Fibroblast of lung (primary cell): ENCODE results near the gene GTSF1L. TPM values are rescaled to one million over a fixed set of nuclear protein-coding genes. Genes with fewer than 3 reads are reported as not detected.

Experiments used
- DNase-seq, 2 donors: peaks; one replicate each; pipeline versions ENCODE4 v3.0.0 to v3.0.0-alpha.2; 2010; ENCODE audit warnings: low read depth in 2 of 2
- H2AFZ ChIP-seq: 2 replicates; pipeline ENCODE4 v1.5.1; 2012; ENCODE audit warnings: low read length, control low read depth, inconsistent platforms
- H3K27ac ChIP-seq: 2 replicates; pipeline ENCODE4 v1.5.1; 2011; ENCODE audit warnings: low read length, control low read depth; ENCODE audit not compliant: insufficient read depth
- H3K27me3 ChIP-seq: 2 replicates; pipeline ENCODE4 v1.5.1; 2011; ENCODE audit warnings: mild to moderate bottlenecking, low read length; ENCODE audit not compliant: control insufficient read depth, insufficient read depth
- H3K36me3 ChIP-seq: 2 replicates; pipeline ENCODE4 v1.5.1; 2011; ENCODE audit warnings: low read length; ENCODE audit not compliant: control insufficient read depth, insufficient read depth
- H3K4me1 ChIP-seq: 2 replicates; pipeline ENCODE4 v1.5.1; 2011; ENCODE audit warnings: low read length; ENCODE audit not compliant: control insufficient read depth, insufficient read depth; ENCODE audit errors: extremely low read depth
- H3K4me2 ChIP-seq: 2 replicates; pipeline ENCODE4 v1.5.1; 2011; ENCODE audit warnings: low read length, control low read depth; ENCODE audit not compliant: insufficient read depth; ENCODE audit errors: extremely low read depth
- H3K4me3 ChIP-seq, 4 experiments: fragments of 200-600 bp in 1 of 4; sonication (generic) in 1 of 4; replicated peaks in 1 of 4; 2 replicates each; pipeline ENCODE4 v1.5.1; 2011 to 2016; ENCODE audit warnings: low read length in 4 of 4, low read depth in 3 of 4, mild to moderate bottlenecking in 3 of 4, control low read depth in 2 of 4, inconsistent platforms in 1 of 4, mixed read lengths in 1 of 4; ENCODE audit not compliant: insufficient read depth in 1 of 4; ENCODE audit errors: control extremely low read depth in 1 of 4
- H3K79me2 ChIP-seq: 2 replicates; pipeline ENCODE4 v1.5.1; 2012; ENCODE audit warnings: mild to moderate bottlenecking, low read length, inconsistent platforms; ENCODE audit not compliant: control insufficient read depth, insufficient read depth
- H3K9ac ChIP-seq: 2 replicates; pipeline ENCODE4 v1.5.1; 2011; ENCODE audit warnings: mild to moderate bottlenecking, low read length, control low read depth; ENCODE audit not compliant: insufficient read depth
- H3K9me3 ChIP-seq: 2 replicates; pipeline ENCODE4 v1.5.1; 2012; ENCODE audit warnings: low read depth, low read length; ENCODE audit not compliant: control insufficient read depth, insufficient read depth
- H4K20me1 ChIP-seq: 2 replicates; pipeline ENCODE4 v1.5.1; 2011; ENCODE audit warnings: low read length; ENCODE audit not compliant: control insufficient read depth, insufficient read depth; ENCODE audit errors: extremely low read depth
- EZH2 ChIP-seq: IDR thresholded peaks from 2 replicates; pipeline ENCODE4 v1.5.1; 2012; ENCODE audit warnings: low read length, control low read depth, mild to moderate bottlenecking; ENCODE audit errors: missing control alignments
- polyA plus RNA-seq, 2 donors: library from polyadenylated mRNA; depleted of rRNA in 1 of 2; stranded (reverse) in 1 of 2; unstranded in 1 of 2; fragments of >200 nt; gene quantifications; 2 replicates each; pipeline ENCODE4 v1.2.1, GENCODE V29; 2011 to 2012; ENCODE audit warnings: missing spikeins in 1 of 2
- total RNA-seq: library from RNA; depleted of rRNA; stranded (reverse); fragments of >200 nt; gene quantifications from 2 replicates; pipeline ENCODE4 v1.2.1, GENCODE V29; 2014
- TF ChIP-seq, protein P1 (sequence below), 2 donors: IDR thresholded peaks in 1 of 2; conservative IDR thresholded peaks in 1 of 2; 1 replicate in 1 of 2; 2 replicates in 1 of 2; pipeline ENCODE4 v1.5.1; 2011 to 2012; ENCODE audit warnings: low read length in 2 of 2, control low read depth in 1 of 2, inconsistent platforms in 1 of 2, low read depth in 1 of 2, mild to moderate bottlenecking in 1 of 2

GTSF1L gene
- total and polyA plus RNA-seq, 2 donors (not counting 1 experiment from before 2014, with no cell fraction given): not detected

DNA sequence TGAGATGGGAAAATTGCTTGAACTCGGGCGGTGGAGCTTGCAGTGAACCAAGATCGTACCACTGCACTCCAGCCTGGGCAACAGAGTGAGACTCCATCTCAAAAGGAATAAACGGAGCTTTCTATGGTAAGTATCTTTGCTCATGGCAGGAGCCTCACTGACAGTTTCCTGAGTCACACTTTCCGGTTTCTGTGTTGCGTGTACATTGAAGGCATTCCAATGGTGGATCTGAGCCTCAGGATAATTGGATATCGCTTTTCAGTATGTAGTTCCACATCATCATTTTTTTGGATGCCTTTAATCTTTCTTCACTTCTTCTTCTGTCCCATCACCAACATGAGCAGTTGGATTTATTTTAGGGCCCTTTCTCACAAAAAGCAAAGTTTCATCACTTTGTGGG lies 28.6 kb upstream of the GTSF1L start:
- no peak overlapping the region for H3K4me3 ChIP-seq
- H3K27ac ChIP-seq: peak overlapping the region; percentile 35
- no peak for TF ChIP-seq EZH2
- TF ChIP-seq, protein P1, sequence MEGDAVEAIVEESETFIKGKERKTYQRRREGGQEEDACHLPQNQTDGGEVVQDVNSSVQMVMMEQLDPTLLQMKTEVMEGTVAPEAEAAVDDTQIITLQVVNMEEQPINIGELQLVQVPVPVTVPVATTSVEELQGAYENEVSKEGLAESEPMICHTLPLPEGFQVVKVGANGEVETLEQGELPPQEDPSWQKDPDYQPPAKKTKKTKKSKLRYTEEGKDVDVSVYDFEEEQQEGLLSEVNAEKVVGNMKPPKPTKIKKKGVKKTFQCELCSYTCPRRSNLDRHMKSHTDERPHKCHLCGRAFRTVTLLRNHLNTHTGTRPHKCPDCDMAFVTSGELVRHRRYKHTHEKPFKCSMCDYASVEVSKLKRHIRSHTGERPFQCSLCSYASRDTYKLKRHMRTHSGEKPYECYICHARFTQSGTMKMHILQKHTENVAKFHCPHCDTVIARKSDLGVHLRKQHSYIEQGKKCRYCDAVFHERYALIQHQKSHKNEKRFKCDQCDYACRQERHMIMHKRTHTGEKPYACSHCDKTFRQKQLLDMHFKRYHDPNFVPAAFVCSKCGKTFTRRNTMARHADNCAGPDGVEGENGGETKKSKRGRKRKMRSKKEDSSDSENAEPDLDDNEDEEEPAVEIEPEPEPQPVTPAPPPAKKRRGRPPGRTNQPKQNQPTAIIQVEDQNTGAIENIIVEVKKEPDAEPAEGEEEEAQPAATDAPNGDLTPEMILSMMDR (conservative IDR thresholded peaks at IDR 0.05 in 1 of 2, IDR thresholded peaks at IDR 0.05 in 1 of 2; ENCODE audit: low read depth in 1 of 2, low read length in 2 of 2): no peak
- H3K4me1 ChIP-seq: peaks cover 13% of the 10 kb centered on the region
- DNase-seq: peak; percentile 54 to 82
- H4K20me1 ChIP-seq: no peaks in the 10 kb centered on the region
- H3K9me3 ChIP-seq: no peaks in the 10 kb centered on the region
- H3K27me3 ChIP-seq: no peaks in the 10 kb centered on the region
- H3K79me2 ChIP-seq: no peaks in the 10 kb centered on the region
- no peak overlapping the region for H2AFZ ChIP-seq
- H3K4me2 ChIP-seq: no peak overlapping the region
- H3K9ac ChIP-seq: no peak overlapping the region
- H3K36me3 ChIP-seq: no peaks in the 10 kb centered on the region

DNA sequence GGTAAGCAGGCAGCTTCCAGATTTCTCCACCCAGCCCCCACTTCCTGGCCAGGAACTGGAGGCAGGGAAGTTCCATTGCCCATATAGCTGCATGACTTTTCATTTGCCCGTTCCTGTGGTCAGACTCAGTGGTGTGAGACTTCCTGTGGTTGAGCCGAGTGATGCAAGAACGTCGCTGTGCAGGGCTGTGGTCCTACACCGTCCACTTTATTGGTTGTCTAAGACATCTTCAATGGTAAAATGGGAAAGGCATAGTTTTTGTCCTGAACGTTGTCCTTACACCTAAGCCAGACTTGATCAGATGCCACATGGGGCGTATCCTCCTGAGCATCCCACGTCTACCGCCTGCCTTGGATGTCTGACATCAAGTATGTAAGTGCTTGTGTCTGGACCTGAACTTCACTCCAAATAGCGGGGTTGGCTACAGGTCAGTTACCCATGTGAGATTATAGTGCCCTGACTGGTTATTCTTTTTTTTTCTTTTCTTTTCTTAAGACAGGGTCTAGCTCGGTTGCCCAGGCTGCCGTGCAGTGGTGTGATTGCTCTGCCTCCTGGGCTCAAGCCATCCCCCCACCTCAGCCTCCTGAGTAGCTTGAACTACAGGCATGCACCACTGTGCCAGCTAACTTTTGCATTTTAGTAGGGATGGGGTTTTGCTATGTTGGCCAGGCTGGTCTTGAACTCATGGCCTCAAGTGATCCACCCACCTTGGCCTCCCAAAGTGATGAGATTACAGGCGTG lies 25.9 kb upstream of the GTSF1L start:
- Histone ChIP-seq H3K27me3 (no peaks in the 10 kb centered on the region), H3K27ac (peak overlapping the region; percentile 4), H3K9me3 (no peaks in the 10 kb centered on the region), H3K4me3 (no peak overlapping the region), H4K20me1 (no peaks in the 10 kb centered on the region), H3K4me1 (peaks cover 13% of the 10 kb centered on the region), H2AFZ (no peak overlapping the region), H3K36me3 (no peaks in the 10 kb centered on the region), H3K4me2 (peak overlapping the region; percentile 3), H3K9ac (no peak overlapping the region), H3K79me2 (no peaks in the 10 kb centered on the region)
- peak; percentile 89 to 98 for DNase-seq
- no peak for TF ChIP-seq EZH2
- TF ChIP-seq, protein P1 (conservative IDR thresholded peaks at IDR 0.05 in 1 of 2, IDR thresholded peaks at IDR 0.05 in 1 of 2; ENCODE audit: low read depth in 1 of 2, low read length in 2 of 2): no peak

DNA sequence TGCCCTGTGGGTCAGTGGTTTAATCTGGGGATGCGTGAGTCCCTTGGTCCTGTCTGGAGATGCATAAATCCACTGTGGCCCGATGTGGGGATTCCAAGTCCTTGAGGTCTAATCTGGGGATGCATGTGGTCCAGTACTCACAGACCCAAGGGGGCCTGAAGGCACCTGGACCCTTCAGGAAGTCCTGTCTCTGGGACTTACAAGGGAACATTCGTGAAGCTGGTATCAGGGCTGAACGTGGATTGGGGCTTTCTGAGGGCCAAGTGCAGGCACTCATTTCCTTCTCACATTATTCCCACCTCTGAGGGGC lies 25.2 kb upstream of the GTSF1L start:
- H3K4me1 ChIP-seq: peaks cover 13% of the 10 kb centered on the region

More for the DNA sequence above, 25.2 kb upstream of the GTSF1L start:
- Histone ChIP-seq H3K27ac (peak overlapping the region; percentile 4), H3K4me3 (no peak overlapping the region), H3K79me2 (no peaks in the 10 kb centered on the region), H2AFZ (no peak overlapping the region), H3K9ac (no peak overlapping the region), H3K9me3 (no peaks in the 10 kb centered on the region), H3K4me2 (no peak overlapping the region), H3K36me3 (no peaks in the 10 kb centered on the region), H3K27me3 (no peaks in the 10 kb centered on the region), H4K20me1 (no peaks in the 10 kb centered on the region)
- no peak for DNase-seq
- TF ChIP-seq EZH2: no peak
- TF ChIP-seq, protein P1 (conservative IDR thresholded peaks at IDR 0.05 in 1 of 2, IDR thresholded peaks at IDR 0.05 in 1 of 2; ENCODE audit: low read depth in 1 of 2, low read length in 2 of 2): no peak
